Astrocyte of the cerebellum (primary cell): ENCODE data around the gene ZFYVE9.

Experiments used
- DNase-seq: peaks from one replicate; pipeline ENCODE4 v3.0.0-alpha.2; 2011; ENCODE audit warnings: low read depth
- H3K4me3 ChIP-seq: 2 replicates; pipeline ENCODE4 v1.5.1; 2011; ENCODE audit warnings: mild to moderate bottlenecking, low read depth, low read length, moderate library complexity
- CTCF ChIP-seq: IDR thresholded peaks from 2 replicates; pipeline ENCODE4 v1.5.1; 2012; ENCODE audit warnings: low read length, low read depth, moderate library complexity, mild to moderate bottlenecking; ENCODE audit errors: missing control alignments
- in situ Hi-C: cut with HindIII; loops from 2 replicates; pipeline ENCODE4 v1.10.0; 2017; ENCODE audit warnings: low sequenced_read_pairs

Gene ZFYVE9

DNA sequence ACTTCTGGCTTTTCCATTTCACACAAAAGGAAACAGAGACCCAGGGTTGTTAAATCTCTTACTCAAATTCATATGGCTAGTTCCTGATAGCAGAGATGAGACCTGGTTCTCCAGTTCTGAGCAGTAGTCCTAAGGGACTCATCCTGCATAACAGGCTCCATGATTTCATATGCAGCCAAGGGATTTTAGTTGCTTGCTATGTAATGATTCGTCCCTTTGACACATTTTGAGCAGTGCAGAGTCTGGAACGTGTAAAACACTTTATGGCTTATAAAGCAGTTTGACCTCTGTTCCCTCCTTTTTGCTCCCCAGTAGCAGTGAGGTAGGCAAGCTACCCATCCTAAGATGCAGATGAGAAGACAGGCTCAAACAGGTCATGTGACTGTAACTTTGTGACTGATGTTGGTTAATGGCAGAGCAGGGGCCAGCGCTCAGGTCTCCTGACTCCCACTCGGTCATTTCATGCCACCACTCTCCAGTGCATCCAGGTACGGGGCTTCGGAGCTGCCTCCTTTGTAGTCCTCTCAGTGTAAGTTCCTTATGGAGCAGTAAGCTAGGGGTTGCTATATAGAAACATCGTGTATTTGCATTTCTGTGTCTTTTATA, 199.9 kb downstream of the ZFYVE9 start:
- no peak overlapping the region for H3K4me3 ChIP-seq
- in situ Hi-C loops, result no loop called here
- no peak for TF ChIP-seq CTCF
- DNase-seq, result no peak

DNA sequence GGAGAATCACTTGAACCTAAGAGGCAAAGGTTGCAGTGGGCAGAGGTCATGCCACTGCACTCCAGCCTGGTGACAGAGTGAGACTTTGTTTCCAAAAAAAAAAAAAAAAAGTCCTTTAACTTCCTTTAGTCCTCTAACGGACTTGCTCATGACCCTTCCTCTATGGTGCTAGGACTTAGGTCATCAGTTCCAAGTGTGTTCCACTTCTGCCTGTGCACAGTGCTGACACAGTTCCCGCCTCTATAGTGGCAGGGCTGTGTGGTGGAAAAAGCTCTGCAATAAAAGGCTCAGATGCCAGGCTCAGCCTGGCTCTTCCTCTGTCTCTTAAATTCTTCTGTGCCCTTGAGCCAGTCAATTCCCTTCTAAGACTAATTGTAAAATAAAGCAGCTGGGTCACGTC, 202.1 kb downstream of the ZFYVE9 start:
- no peak overlapping the region for H3K4me3 ChIP-seq
- in situ Hi-C loops, result no loop called here
- TF ChIP-seq CTCF, result no peak
- DNase-seq, result no peak

DNA sequence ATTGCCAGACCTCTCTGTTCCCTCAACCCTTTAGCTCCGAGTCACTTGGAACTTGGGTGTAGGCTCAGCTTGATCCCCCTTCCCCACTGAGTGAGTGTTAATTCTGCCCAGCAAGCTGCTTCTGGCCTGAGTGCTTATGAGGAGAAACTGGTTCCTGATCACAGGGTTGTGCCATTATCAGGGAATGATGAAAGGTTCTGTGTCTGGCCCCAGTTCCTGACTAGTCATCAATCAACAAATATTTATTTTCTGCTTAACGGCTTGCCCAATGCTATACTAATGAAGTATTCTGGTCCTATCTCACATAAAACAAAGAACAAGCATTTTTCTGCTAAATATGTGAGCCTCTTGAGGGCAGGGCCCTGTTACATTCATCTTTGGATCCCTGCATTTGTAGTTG, 203.4 kb downstream of the ZFYVE9 start:
- no peak for DNase-seq
- in situ Hi-C loops, result no loop called here
- no peak overlapping the region for H3K4me3 ChIP-seq
- no peak for TF ChIP-seq CTCF

GRCh38 chr1:52346653-52347052, 204.8 kb downstream of the ZFYVE9 start:
- DNase-seq, result no peak
- in situ Hi-C loops, result no loop called here
- H3K4me3 ChIP-seq, result no peak overlapping the region
- no peak for TF ChIP-seq CTCF

- in situ Hi-C loops, result no loop called here
- peak; percentile 6 for DNase-seq
- H3K4me3 ChIP-seq, result no peak overlapping the region
- peak; percentile 39 for TF ChIP-seq CTCF
Measured at GRCh38 chr1:52348704-52349300, 206.9 kb downstream of the ZFYVE9 start.

- no peak for DNase-seq
- in situ Hi-C loops, result no loop called here
- no peak overlapping the region for H3K4me3 ChIP-seq
- no peak for TF ChIP-seq CTCF
Measured at GRCh38 chr1:52352690-52353089, 210.8 kb downstream of the ZFYVE9 start.
